GM18526 (cell line): ENCODE data around the gene FADS3.

Experiments used
- POLR2A ChIP-seq: IDR thresholded peaks from 3 replicates; pipeline ENCODE4 v1.6.1; 2011; ENCODE audit not compliant: insufficient read length; ENCODE audit errors: extremely low read depth

The FADS3 gene

GRCh38 chr11:61832754-61833153 is 58.6 kb downstream of the FADS3 start:
- no peak for TF ChIP-seq POLR2A

- no peak for TF ChIP-seq POLR2A
Measured at GRCh38 chr11:61832207-61832606, 59.1 kb downstream of the FADS3 start.

GRCh38 chr11:61830237-61831105 is 60.9 kb downstream of the FADS3 start:
- TF ChIP-seq POLR2A = no peak

GRCh38 chr11:61829806-61830205 is 61.5 kb downstream of the FADS3 start:
- TF ChIP-seq POLR2A = peak; percentile 28

- TF ChIP-seq POLR2A = peak; percentile 56
Measured at GRCh38 chr11:61828629-61829407, 62.5 kb downstream of the FADS3 start.

GRCh38 chr11:61828379-61828628 is 63.0 kb downstream of the FADS3 start:
- no peak for TF ChIP-seq POLR2A

- peak; percentile 79 for TF ChIP-seq POLR2A
Measured at GRCh38 chr11:61827571-61828378, 63.6 kb downstream of the FADS3 start, which contains the start of gene FADS2. FADS2 (plus strand) TSS chr11:61828300; CDS start chr11:61828391, 91 bp downstream.

GRCh38 chr11:61826930-61827570 is 64.3 kb downstream of the FADS3 start:
- TF ChIP-seq POLR2A = no peak
